ENCODE data around the gene CR2.
"Not testable (repeated sequence)": the region's sequence is repeated elsewhere in the genome, so short reads cannot be mapped to it uniquely, and the experiment has no call there.

GRCh38 chr1:207525239-207525638 lies 71.1 kb downstream of the CR2 start:
- not testable (repeated sequence) for TF ChIP-seq CTCF (IDR thresholded peaks at IDR 0.05 in 4 of 5, conservative IDR thresholded peaks at IDR 0.05 in 1 of 5); POLR2A (IDR thresholded peaks at IDR 0.05)
